Measurements from ENCODE around the gene TMEM132E. TPM values are rescaled to one million over a fixed set of nuclear protein-coding genes. Genes with fewer than 3 reads are reported as not detected.

TMEM132E gene
- total and polyA plus RNA-seq, 2 experiments from 2014 or later: 0.27 to 0.98 TPM

- WGBS (ENCODE audit: low lambda C conversion rate, missing lambda C conversion rate): 69% methylated on average over 2 of the region's 2 CpGs
- Histone ChIP-seq H3K27ac (no peak overlapping the region), H3K79me2 (no peaks in the 10 kb centered on the region), H3K4me3 (no peak overlapping the region), H4K20me1 (ENCODE audit: insufficient read depth, poor library complexity, severe bottlenecking) (no peaks in the 10 kb centered on the region), H3K4me1 (ENCODE audit: insufficient read depth) (no peaks in the 10 kb centered on the region), H3K27me3 (no peaks in the 10 kb centered on the region), H3K9me2 (replicated peaks; ENCODE audit: insufficient read depth) (no peaks in the 10 kb centered on the region), H3K36me3 (replicated peaks; ENCODE audit: insufficient read depth, low read depth) (no peaks in the 10 kb centered on the region), H3K9me3 (ENCODE audit: low read depth) (no peaks in the 10 kb centered on the region), H3K4me2 (no peak overlapping the region), H2AFZ (no peak overlapping the region)
- no peak for DNase-seq (ENCODE audit: low spot score)
- no peak for TF ChIP-seq CTCF (IDR thresholded peaks at IDR 0.05; ENCODE audit: poor library complexity)
- TF ChIP-seq EZH2 (IDR thresholded peaks at IDR 0.05; ENCODE audit: borderline replicate concordance): no peak
- no peak for TF ChIP-seq EZH2phosphoT487 (IDR thresholded peaks at IDR 0.05; ENCODE audit: low read depth, severe bottlenecking, unreplicated experiment)
Measured at GRCh38 chr17:34683390-34683789, 104.0 kb downstream of the TMEM132E start.

Other genes starting within 250 kb of the TMEM132E start
- 0.32 TPM in 1 of 2 replicates, not detected in the other for gene CCL13, start 223.1 kb upstream of the TMEM132E start, total RNA-seq
- not detected in 2 replicates for gene CCL13, start 223.1 kb upstream of the TMEM132E start, polyA plus RNA-seq
- gene CCL1, start 216.3 kb upstream of the TMEM132E start, total RNA-seq: not detected in 2 replicates
- gene CCL1, start 216.3 kb upstream of the TMEM132E start, polyA plus RNA-seq: not detected in 2 replicates